ENCODE data around the gene HCN2. TPM values are rescaled to one million over a fixed set of nuclear protein-coding genes. Genes with fewer than 3 reads are reported as not detected.
A peak's percentile ranks its signal among the peaks of the same experiment; 100 is the strongest.

The HCN2 gene
- total and polyA plus RNA-seq, 9 of the 15 experiments (the other 6 are each of a cell fraction or from before 2014, with no cell fraction given), result 0.29 to 4.2 (median 0.82) TPM; not detected in 2

- H3K79me2 ChIP-seq (ENCODE audit: control insufficient read depth, insufficient read depth, low read length), result no peaks in the 10 kb centered on the region
- peak within 1 kb of the TSS; percentile 31; the same call in 1 of the 3 replicates for H3K27ac ChIP-seq (ENCODE audit: extremely low read depth, low read depth, low read length)
- H3K27me3 ChIP-seq (ENCODE audit: control insufficient read depth in 2 of 2, insufficient read depth in 2 of 2, low read length in 2 of 2), result no peaks in the 10 kb centered on the region
- peak within 1 kb of the TSS; percentile 84 for H3K4me2 ChIP-seq (ENCODE audit: insufficient read depth, low read length)
- WGBS (ENCODE audit: insufficient coverage, low coverage, missing lambda C conversion rate), result 2% methylated on average over 44 of the region's 109 CpGs
- in situ Hi-C loops (cut with MboI), result no loop called here
- DNase-seq (ENCODE audit: extremely low read depth in 1 of 4, low spot score in 3 of 4) (peak; percentile 95 to 99 (median 99)), ATAC-seq (peak; percentile 98), FAIRE-seq (peak; percentile 80)
- peak within 1 kb of the TSS; percentile 47 for H3K4me3 ChIP-seq
- H3K9me3 ChIP-seq (replicated peaks; ENCODE audit: control insufficient read depth, insufficient read depth, low read depth, low read length), result no peaks in the 10 kb centered on the region
- ChIA-PET POLR2A (interaction anchor here (0.6 kb wide), 1 partner anchor 342 kb away, joined by 3 read pairs; no protein-coding TSS in a partner anchor), CTCF (ENCODE audit: low intra/inter-chr PET ratio) (no interaction called here)
- H3K9ac ChIP-seq (ENCODE audit: insufficient read depth in 1 of 2, low read depth in 2 of 2, low read length in 2 of 2), result peak within 1 kb of the TSS; percentile 53 to 89
- H4K20me1 ChIP-seq (replicated peaks; ENCODE audit: control insufficient read depth, insufficient read depth, low read length), result no peaks in the 10 kb centered on the region
- BruUV-seq (replicated peaks), result no TSS peak
- intact Hi-C loops (cut with micrococcal nuclease), result no loop called here
- H3K36me3 ChIP-seq (ENCODE audit: control insufficient read depth, insufficient read depth, low read length), result peaks cover 6% of the 10 kb centered on the region; the same call in 1 of the 3 replicates
- H3K9me1 ChIP-seq (ENCODE audit: control insufficient read depth, insufficient read depth, low read length), result no peaks in the 10 kb centered on the region
- H3K4me1 ChIP-seq (replicated peaks in 1 of 2; ENCODE audit: control insufficient read depth in 2 of 2, insufficient read depth in 2 of 2, low read length in 2 of 2), result peaks cover 4 to 57% of the 10 kb centered on the region in 2 experiments; a peak in 4 of 5 replicates
- H2AFZ ChIP-seq (ENCODE audit: low read depth, low read length), result peak within 1 kb of the TSS; percentile 89
- TF ChIP-seq PBX2 (CRISPR knock-in tag; IDR thresholded peaks at IDR 0.05; ENCODE audit: low read depth) (no peak), PBX2 (tag; conservative IDR thresholded peaks at IDR 0.05; ENCODE audit: low read depth) (no peak), ZNF395 (CRISPR knock-in tag; IDR thresholded peaks at IDR 0.05) (no peak), CXXC5 (CRISPR knock-in tag; IDR thresholded peaks at IDR 0.05) (peak; percentile 71), PML (IDR thresholded peaks at IDR 0.05; ENCODE audit: low read length) (no peak), TRIM24 (IDR thresholded peaks at IDR 0.05) (no peak), MCM5 (IDR thresholded peaks at IDR 0.05; ENCODE audit: low read depth) (no peak), PYGO2 (tag; IDR thresholded peaks at IDR 0.05) (no peak), DPF2 (IDR thresholded peaks at IDR 0.05) (peak; percentile 78), ARID3A (IDR thresholded peaks at IDR 0.05; ENCODE audit: borderline replicate concordance, low read depth, low read length) (no peak), NCOA1 (IDR thresholded peaks at IDR 0.05; ENCODE audit: low read depth) (no peak), ZNF79 (CRISPR knock-in tag; IDR thresholded peaks at IDR 0.05; ENCODE audit: low read depth) (no peak), NR2C1 (IDR thresholded peaks at IDR 0.05) (no peak), NR2C1 (tag; IDR thresholded peaks at IDR 0.05) (no peak), CC2D1A (IDR thresholded peaks at IDR 0.05) (no peak), RBM17 (IDR thresholded peaks at IDR 0.05; ENCODE audit: borderline replicate concordance, low read depth, low read length) (no peak), PTTG1 (tag; IDR thresholded peaks at IDR 0.05; ENCODE audit: low read depth) (no peak), SP1 (CRISPR knock-in tag; IDR thresholded peaks at IDR 0.05) (peak; percentile 62)
Measured at GRCh38 chr19:639253-640160, 49.8 kb downstream of the HCN2 start, which contains the start of gene FGF22. TSS of gene FGF22 (plus strand) at chr19:639879. CDS start at chr19:639926, 47 bp downstream.
